K562 (cell line): Measurements from ENCODE around the gene NXPH4. TPM values are rescaled to one million over a fixed set of nuclear protein-coding genes. Genes with fewer than 3 reads are reported as not detected.

Experiments
- BCOR ChIP-seq: fragments of 450-650 bp; IDR thresholded peaks from 2 replicates; pipeline ENCODE4 v1.6.1; 2016
- BHLHE40 ChIP-seq: IDR thresholded peaks from 2 replicates; pipeline ENCODE4 v1.6.1; 2011; ENCODE audit warnings: low read length, improper control_type of control experiment
- CCAR2 ChIP-seq: fragments of 200-400 bp; formaldehyde crosslinking; IDR thresholded peaks from 2 replicates; pipeline ENCODE4 v1.6.1; 2017; ENCODE audit warnings: mild to moderate bottlenecking, low read depth, low read length
- E2F3 ChIP-seq: fragments of 250-450 bp; sonication (Bioruptor Pico); IDR thresholded peaks from 2 replicates; pipeline ENCODE4 v1.4.0; 2020; ENCODE audit warnings: mild to moderate bottlenecking
- GATAD2B ChIP-seq: fragments of 450-650 bp; IDR thresholded peaks from 2 replicates; pipeline ENCODE4 v1.6.1; 2017; ENCODE audit warnings: mild to moderate bottlenecking, borderline replicate concordance
- MEF2A ChIP-seq: IDR thresholded peaks from 2 replicates; pipeline ENCODE4 v1.6.1; 2011; ENCODE audit warnings: low read depth, mild to moderate bottlenecking, low read length, moderate library complexity; ENCODE audit not compliant: control insufficient read depth
- MYC ChIP-seq, 2 experiments: fragments of 250-450 bp in 1 of 2; sonication (Bioruptor Pico) in 1 of 2; IDR thresholded peaks; 2 replicates each; pipeline versions ENCODE4 v1.5.1 to v1.6.1; 2012 to 2021; ENCODE audit warnings: low read depth in 2 of 2, borderline replicate concordance in 1 of 2, improper control_type of control experiment in 1 of 2, low read length in 1 of 2, mild to moderate bottlenecking in 1 of 2, moderate library complexity in 1 of 2
- NFIC ChIP-seq: fragments of 450-650 bp; IDR thresholded peaks from 2 replicates; pipeline ENCODE4 v1.6.1; 2017; ENCODE audit warnings: mild to moderate bottlenecking, inconsistent platforms
- POU5F1 ChIP-seq: fragments of 150-350 bp; IDR thresholded peaks from 2 replicates; pipeline ENCODE4 v1.6.1; 2014; ENCODE audit warnings: borderline replicate concordance, low read length, low read depth, mild to moderate bottlenecking; ENCODE audit not compliant: partially characterized antibody
- RCOR1 ChIP-seq, 2 experiments: IDR thresholded peaks; 2 replicates each; pipeline ENCODE4 v1.6.1; 2012; ENCODE audit warnings: low read depth in 2 of 2, low read length in 2 of 2, borderline replicate concordance in 1 of 2, improper control_type of control experiment in 1 of 2
- STAG1 ChIP-seq: sonication (generic); formaldehyde crosslinking; IDR thresholded peaks from 2 replicates; pipeline ENCODE4 v1.5.0; 2020; ENCODE audit warnings: missing genetic modification reagents, borderline replicate concordance
- TAF7 ChIP-seq: fragments of 450-650 bp; IDR thresholded peaks from 2 replicates; pipeline ENCODE4 v1.6.1; 2016; ENCODE audit warnings: missing genetic modification characterization, missing compliant biosample characterization
- TCF7 ChIP-seq: sonication (generic); IDR thresholded peaks from 2 replicates; pipeline ENCODE4 v1.6.1; 2016; ENCODE audit warnings: antibody characterized with exemption, borderline replicate concordance
- TEAD4 ChIP-seq, 2 experiments: sonication (generic) in 1 of 2; formaldehyde crosslinking in 1 of 2; IDR thresholded peaks; 2 replicates each; pipeline versions ENCODE4 v1.6.1 to v1.8.0; 2012 to 2022; ENCODE audit warnings: borderline replicate concordance in 1 of 2, inconsistent platforms in 1 of 2, low read length in 1 of 2, mild to moderate bottlenecking in 1 of 2, missing genetic modification reagents in 1 of 2
- ZFX ChIP-seq: sonication (generic); formaldehyde crosslinking; IDR thresholded peaks from 2 replicates; pipeline ENCODE4 v1.8.0; 2022; ENCODE audit warnings: mild to moderate bottlenecking, missing genetic modification reagents, moderate library complexity
- polyA plus RNA-seq, 8 experiments: library from polyadenylated mRNA; depleted of rRNA in 4 of 8; stranded (reverse) in 5 of 8; unstranded in 3 of 8; fragments of >200 nt; fragmentation: Nextera tagmentation in 2 of 8; fragmentation: Illumina TruSeq in 1 of 8; extraction: Ambion mirVana in 2 of 8; extraction: Trizol in 1 of 8; gene quantifications; 2 replicates each; pipeline versions ENCODE4 v1.2.1 to v1.2.3, GENCODE V29; 2011 to 2014; ENCODE audit warnings: inconsistent platforms in 1 of 8, missing spikeins in 1 of 8
- total RNA-seq, 7 experiments: library from RNA; depleted of rRNA in 6 of 7; stranded (reverse); fragments of >200 nt in 6 of 7; fragmentation: Illumina TruSeq in 2 of 7; extraction: Trizol in 2 of 7; gene quantifications; 2 replicates each; pipeline versions ENCODE4 v1.2.1 to v1.2.3, GENCODE V29; 2011 to 2021; ENCODE audit warnings: low replicate concordance in 1 of 7
- TF ChIP-seq, protein P1 (sequence below): fragments of 450-650 bp; IDR thresholded peaks from 2 replicates; pipeline ENCODE4 v1.6.1; 2017; ENCODE audit warnings: antibody characterized with exemption, mild to moderate bottlenecking
- TF ChIP-seq, protein P2 (sequence below): fragments of 250-450 bp; sonication (Bioruptor Pico); IDR thresholded peaks from 2 replicates; pipeline ENCODE4 v1.4.0; 2020; ENCODE audit warnings: mild to moderate bottlenecking, moderate library complexity
- TF ChIP-seq, protein P3 (sequence below): fragments of 250-450 bp; sonication (Bioruptor Pico); IDR thresholded peaks from 2 replicates; pipeline ENCODE4 v1.5.0; 2021; ENCODE audit warnings: mild to moderate bottlenecking, borderline replicate concordance

NXPH4 gene
- total and polyA plus RNA-seq, 9 of the 15 experiments (the other 6 are each of a cell fraction or from before 2014, with no cell fraction given) = 0.49 to 2.7 (median 1.1) TPM; not detected in 4

DNA sequence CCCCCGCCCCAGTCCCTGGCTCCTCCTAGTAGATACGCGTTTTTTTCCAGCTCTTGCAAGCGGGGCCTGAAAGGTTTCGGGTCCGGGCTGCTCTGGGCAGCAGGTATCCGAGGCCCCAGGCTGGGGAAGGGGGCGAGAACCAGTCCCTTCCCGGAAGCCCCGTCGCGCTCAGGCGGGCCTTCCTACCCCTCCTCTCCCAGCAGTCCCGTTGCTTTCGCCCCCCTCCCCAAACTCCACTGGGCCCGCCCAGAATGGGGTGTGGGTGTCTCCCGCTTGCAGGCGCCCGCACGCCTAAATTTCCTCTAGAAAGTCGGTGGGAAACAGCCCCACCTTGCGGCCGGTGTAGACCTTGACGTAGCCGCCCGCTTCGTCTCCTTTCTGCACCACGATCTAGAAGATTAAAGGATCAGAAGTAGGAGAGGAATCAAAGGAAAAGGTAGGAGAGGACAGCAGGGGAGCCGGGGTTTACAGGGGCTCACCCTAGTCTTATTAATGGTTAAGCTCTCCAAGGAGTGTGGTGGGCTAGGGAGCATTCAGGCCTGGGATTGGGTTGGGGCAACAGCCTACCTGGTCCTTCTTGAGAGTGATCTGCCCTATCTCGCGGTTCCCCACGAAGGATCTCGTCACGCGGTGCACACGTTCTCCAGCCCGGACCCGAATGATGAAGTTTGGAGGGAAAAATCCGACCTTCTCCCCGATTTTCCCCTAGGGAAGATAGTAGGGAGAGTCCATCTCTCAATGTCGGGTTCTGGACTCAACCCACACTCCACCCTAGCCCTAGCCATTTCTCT, 27.1 kb downstream of the NXPH4 start (continued):
- TF ChIP-seq, protein P1, sequence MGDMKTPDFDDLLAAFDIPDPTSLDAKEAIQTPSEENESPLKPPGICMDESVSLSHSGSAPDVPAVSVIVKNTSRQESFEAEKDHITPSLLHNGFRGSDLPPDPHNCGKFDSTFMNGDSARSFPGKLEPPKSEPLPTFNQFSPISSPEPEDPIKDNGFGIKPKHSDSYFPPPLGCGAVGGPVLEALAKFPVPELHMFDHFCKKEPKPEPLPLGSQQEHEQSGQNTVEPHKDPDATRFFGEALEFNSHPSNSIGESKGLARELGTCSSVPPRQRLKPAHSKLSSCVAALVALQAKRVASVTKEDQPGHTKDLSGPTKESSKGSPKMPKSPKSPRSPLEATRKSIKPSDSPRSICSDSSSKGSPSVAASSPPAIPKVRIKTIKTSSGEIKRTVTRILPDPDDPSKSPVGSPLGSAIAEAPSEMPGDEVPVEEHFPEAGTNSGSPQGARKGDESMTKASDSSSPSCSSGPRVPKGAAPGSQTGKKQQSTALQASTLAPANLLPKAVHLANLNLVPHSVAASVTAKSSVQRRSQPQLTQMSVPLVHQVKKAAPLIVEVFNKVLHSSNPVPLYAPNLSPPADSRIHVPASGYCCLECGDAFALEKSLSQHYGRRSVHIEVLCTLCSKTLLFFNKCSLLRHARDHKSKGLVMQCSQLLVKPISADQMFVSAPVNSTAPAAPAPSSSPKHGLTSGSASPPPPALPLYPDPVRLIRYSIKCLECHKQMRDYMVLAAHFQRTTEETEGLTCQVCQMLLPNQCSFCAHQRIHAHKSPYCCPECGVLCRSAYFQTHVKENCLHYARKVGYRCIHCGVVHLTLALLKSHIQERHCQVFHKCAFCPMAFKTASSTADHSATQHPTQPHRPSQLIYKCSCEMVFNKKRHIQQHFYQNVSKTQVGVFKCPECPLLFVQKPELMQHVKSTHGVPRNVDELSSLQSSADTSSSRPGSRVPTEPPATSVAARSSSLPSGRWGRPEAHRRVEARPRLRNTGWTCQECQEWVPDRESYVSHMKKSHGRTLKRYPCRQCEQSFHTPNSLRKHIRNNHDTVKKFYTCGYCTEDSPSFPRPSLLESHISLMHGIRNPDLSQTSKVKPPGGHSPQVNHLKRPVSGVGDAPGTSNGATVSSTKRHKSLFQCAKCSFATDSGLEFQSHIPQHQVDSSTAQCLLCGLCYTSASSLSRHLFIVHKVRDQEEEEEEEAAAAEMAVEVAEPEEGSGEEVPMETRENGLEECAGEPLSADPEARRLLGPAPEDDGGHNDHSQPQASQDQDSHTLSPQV = no peak
- TF ChIP-seq RCOR1 (IDR thresholded peaks at IDR 0.05; ENCODE audit: borderline replicate concordance in 1 of 2, low read depth in 2 of 2, low read length in 2 of 2) = peak in 1 of 2 experiments; percentile 40; a peak in 1 of 4 replicates
- TF ChIP-seq E2F3 = no peak
- TF ChIP-seq GATAD2B = no peak
- TF ChIP-seq POU5F1 = no peak
- TF ChIP-seq CCAR2 = no peak
- TF ChIP-seq MYC (IDR thresholded peaks at IDR 0.05; ENCODE audit: low read depth, low read length) = peak; percentile 65
- no peak for TF ChIP-seq MYC (CRISPR knock-in tag; IDR thresholded peaks at IDR 0.05; ENCODE audit: borderline replicate concordance, low read depth)
- no peak for TF ChIP-seq MEF2A
- TF ChIP-seq, protein P2, sequence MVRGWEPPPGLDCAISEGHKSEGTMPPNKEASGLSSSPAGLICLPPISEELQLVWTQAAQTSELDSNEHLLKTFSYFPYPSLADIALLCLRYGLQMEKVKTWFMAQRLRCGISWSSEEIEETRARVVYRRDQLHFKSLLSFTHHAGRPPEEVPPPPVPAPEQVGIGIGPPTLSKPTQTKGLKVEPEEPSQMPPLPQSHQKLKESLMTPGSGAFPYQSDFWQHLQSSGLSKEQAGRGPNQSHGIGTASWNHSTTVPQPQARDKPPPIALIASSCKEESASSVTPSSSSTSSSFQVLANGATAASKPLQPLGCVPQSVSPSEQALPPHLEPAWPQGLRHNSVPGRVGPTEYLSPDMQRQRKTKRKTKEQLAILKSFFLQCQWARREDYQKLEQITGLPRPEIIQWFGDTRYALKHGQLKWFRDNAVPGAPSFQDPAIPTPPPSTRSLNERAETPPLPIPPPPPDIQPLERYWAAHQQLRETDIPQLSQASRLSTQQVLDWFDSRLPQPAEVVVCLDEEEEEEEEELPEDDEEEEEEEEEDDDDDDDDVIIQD (CRISPR knock-in tag) = no peak
- TF ChIP-seq TEAD4 (IDR thresholded peaks at IDR 0.05; ENCODE audit: low read length) = no peak
- no peak for TF ChIP-seq TEAD4 (CRISPR knock-in tag; IDR thresholded peaks at IDR 0.05; ENCODE audit: borderline replicate concordance)
- TF ChIP-seq NFIC = no peak; the same call in 1 of the 2 replicates
- peak; percentile 39; the same call in 1 of the 2 replicates for TF ChIP-seq STAG1
- TF ChIP-seq TAF7 (tag) = no peak
- peak; percentile 30; the same call in 1 of the 2 replicates for TF ChIP-seq ZFX (CRISPR knock-in tag)
- TF ChIP-seq BHLHE40 = peak; percentile 9; the same call in 1 of the 2 replicates
- TF ChIP-seq TCF7 = no peak
- TF ChIP-seq, protein P3, sequence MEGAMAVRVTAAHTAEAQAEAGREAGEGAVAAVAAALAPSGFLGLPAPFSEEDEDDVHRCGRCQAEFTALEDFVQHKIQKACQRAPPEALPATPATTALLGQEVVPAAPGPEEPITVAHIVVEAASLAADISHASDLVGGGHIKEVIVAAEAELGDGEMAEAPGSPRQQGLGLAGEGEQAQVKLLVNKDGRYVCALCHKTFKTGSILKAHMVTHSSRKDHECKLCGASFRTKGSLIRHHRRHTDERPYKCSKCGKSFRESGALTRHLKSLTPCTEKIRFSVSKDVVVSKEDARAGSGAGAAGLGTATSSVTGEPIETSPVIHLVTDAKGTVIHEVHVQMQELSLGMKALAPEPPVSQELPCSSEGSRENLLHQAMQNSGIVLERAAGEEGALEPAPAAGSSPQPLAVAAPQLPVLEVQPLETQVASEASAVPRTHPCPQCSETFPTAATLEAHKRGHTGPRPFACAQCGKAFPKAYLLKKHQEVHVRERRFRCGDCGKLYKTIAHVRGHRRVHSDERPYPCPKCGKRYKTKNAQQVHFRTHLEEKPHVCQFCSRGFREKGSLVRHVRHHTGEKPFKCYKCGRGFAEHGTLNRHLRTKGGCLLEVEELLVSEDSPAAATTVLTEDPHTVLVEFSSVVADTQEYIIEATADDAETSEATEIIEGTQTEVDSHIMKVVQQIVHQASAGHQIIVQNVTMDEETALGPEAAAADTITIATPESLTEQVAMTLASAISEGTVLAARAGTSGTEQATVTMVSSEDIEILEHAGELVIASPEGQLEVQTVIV (CRISPR knock-in tag) = no peak
- TF ChIP-seq BCOR = no peak
